GM10248 (cell line): ENCODE results near the gene SLC17A9.
A peak's percentile ranks its signal among the peaks of the same experiment; 100 is the strongest.

Experiments
- CTCF ChIA-PET: fragments of 300-600 bp; sonication (Branson Sonifier 250); formaldehyde crosslinking; extraction: SDS; loops from one replicate; lab custom pipeline; 2021; ENCODE audit warnings: antibody characterized with exemption; lab: Yijun Ruan, JAX
- POLR2A ChIA-PET: fragments of 350-650 bp; sonication (Branson Sonifier 250); formaldehyde crosslinking; extraction: SDS; loops from one replicate; lab custom pipeline; 2020; ENCODE audit warnings: antibody characterized with exemption; lab: Yijun Ruan, JAX
- DNase-seq: peaks from one replicate; pipeline ENCODE4 v3.0.0; 2012; ENCODE audit errors: extremely low spot score
- TF ChIP-seq, protein P1 (sequence below): IDR thresholded peaks from 2 replicates; pipeline ENCODE4 v1.5.1; 2012; ENCODE audit warnings: mild to moderate bottlenecking, low read depth; ENCODE audit errors: extremely low read depth, missing control alignments, control extremely low read depth

The SLC17A9 gene

GRCh38 chr20:63009988-63010769 lies 57.7 kb downstream of the SLC17A9 start:
- peak; percentile 89 for DNase-seq
- CTCF ChIA-PET, result interaction anchor here (0.8 to 2.9 kb wide), 18 partner anchors 9 to 213 kb away, joined by 3 to 33 read pairs (median 5); partner anchors contain the start of genes SLC17A9 and TCFL5
- TF ChIP-seq, protein P1, sequence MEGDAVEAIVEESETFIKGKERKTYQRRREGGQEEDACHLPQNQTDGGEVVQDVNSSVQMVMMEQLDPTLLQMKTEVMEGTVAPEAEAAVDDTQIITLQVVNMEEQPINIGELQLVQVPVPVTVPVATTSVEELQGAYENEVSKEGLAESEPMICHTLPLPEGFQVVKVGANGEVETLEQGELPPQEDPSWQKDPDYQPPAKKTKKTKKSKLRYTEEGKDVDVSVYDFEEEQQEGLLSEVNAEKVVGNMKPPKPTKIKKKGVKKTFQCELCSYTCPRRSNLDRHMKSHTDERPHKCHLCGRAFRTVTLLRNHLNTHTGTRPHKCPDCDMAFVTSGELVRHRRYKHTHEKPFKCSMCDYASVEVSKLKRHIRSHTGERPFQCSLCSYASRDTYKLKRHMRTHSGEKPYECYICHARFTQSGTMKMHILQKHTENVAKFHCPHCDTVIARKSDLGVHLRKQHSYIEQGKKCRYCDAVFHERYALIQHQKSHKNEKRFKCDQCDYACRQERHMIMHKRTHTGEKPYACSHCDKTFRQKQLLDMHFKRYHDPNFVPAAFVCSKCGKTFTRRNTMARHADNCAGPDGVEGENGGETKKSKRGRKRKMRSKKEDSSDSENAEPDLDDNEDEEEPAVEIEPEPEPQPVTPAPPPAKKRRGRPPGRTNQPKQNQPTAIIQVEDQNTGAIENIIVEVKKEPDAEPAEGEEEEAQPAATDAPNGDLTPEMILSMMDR, result no peak
- POLR2A ChIA-PET, result interaction anchor here (0.6 to 0.9 kb wide), 4 partner anchors 32 to 75 kb away, joined by 3 to 8 read pairs (median 4); no protein-coding TSS in a partner anchor

GRCh38 chr20:63011798-63012197 lies 59.3 kb downstream of the SLC17A9 start:
- TF ChIP-seq, protein P1, result no peak
- ChIA-PET POLR2A (no interaction called here), CTCF (interaction anchor here (0.7 to 2.1 kb wide), 10 partner anchors 9 to 168 kb away, joined by 3 to 7 read pairs (median 3); no protein-coding TSS in a partner anchor)
- DNase-seq, result no peak

- DNase-seq, result no peak
- CTCF ChIA-PET, result interaction anchor here (2.4 kb wide), 1 partner anchor 113 kb away, joined by 7 read pairs; no protein-coding TSS in a partner anchor
- TF ChIP-seq, protein P1, result no peak
- POLR2A ChIA-PET, result no interaction called here
Measured at GRCh38 chr20:63013207-63013606, 60.7 kb downstream of the SLC17A9 start.

GRCh38 chr20:63014287-63014686 lies 61.8 kb downstream of the SLC17A9 start:
- no peak for DNase-seq
- ChIA-PET POLR2A (no interaction called here), CTCF (interaction anchor here (1.5 to 2.4 kb wide), 3 partner anchors 42 to 114 kb away, joined by 4 to 7 read pairs (median 6); no protein-coding TSS in a partner anchor)
- TF ChIP-seq, protein P1, result no peak

DNA sequence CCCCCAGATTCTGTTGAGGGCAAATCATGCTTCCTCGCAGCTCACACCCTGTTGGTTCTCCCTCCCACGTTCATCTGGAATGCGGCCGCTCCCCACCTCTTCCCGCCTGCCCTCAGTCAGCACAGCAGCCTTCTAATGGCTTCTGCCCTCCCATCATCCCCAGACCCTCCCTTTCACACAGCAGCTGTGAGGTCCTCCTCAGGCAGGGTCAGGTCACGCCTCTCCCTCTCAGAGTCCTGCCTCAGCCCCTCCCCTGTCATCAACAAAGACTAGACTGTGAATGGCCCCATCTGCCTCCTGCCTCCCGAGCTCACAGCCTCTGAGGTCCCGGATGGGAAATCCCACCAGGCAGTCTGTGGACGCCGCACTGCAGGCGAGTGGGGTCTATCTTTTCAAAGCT lies 62.2 kb downstream of the SLC17A9 start:
- CTCF ChIA-PET, result interaction anchor here (0.9 to 1.7 kb wide), 3 partner anchors 37 to 94 kb away, joined by 3 to 6 read pairs (median 4); no protein-coding TSS in a partner anchor
- POLR2A ChIA-PET, result no interaction called here
- TF ChIP-seq, protein P1, result no peak
- peak; percentile 65 for DNase-seq

GRCh38 chr20:63015147-63015661 lies 62.7 kb downstream of the SLC17A9 start:
- no peak for DNase-seq
- TF ChIP-seq, protein P1, result no peak
- CTCF ChIA-PET, result interaction anchor here (0.9 to 1.7 kb wide), 4 partner anchors 13 to 95 kb away, joined by 3 to 6 read pairs (median 4); no protein-coding TSS in a partner anchor
- POLR2A ChIA-PET, result no interaction called here
